Testis (tissue), 2 donors: ENCODE measurements around the gene TPM3.

Experiments used
- CTCF ChIP-seq, 3 experiments: fragments of 450-650 bp in 2 of 3; fragments of 200-600 bp in 1 of 3; sonication (generic) in 1 of 3; IDR thresholded peaks; one replicate each; pipeline ENCODE4 v1.5.1; 2016 to 2019; ENCODE audit warnings: antibody characterized with exemption in 3 of 3, mild to moderate bottlenecking in 2 of 3, moderate library complexity in 1 of 3
- POLR2A ChIP-seq: fragments of 450-650 bp; IDR thresholded peaks from one replicate; pipeline ENCODE4 v1.6.1; 2017; ENCODE audit warnings: antibody characterized with exemption, mild to moderate bottlenecking, moderate library complexity

- no peak for TF ChIP-seq POLR2A
- no peak for TF ChIP-seq CTCF (IDR thresholded peaks at IDR 0.05)
These were observed 50.7 kb downstream of the TPM3 start for GRCh38 chr1:154141240-154141639.
